MM.1S (cell line): ENCODE measurements around the gene WFDC5.

Experiments used
- CTCF ChIP-seq: fragments of 300-600 bp; sonication (generic); IDR thresholded peaks from 2 replicates; pipeline ENCODE4 v1.5.1; 2016; ENCODE audit warnings: antibody characterized with exemption, low read length, mixed read lengths
- EZH2 ChIP-seq: fragments of 300-600 bp; sonication (generic); optimal IDR thresholded peaks from 2 replicates; pipeline ENCODE3; 2017; ENCODE audit warnings: low read depth, mild to moderate bottlenecking, antibody characterized with exemption, low read length, mixed read lengths
- EZH2phosphoT487 ChIP-seq: fragments of 300-600 bp; sonication (generic); IDR thresholded peaks from 2 replicates; pipeline ENCODE4 v1.6.1; 2018; ENCODE audit warnings: antibody characterized with exemption, low read length

- TF ChIP-seq CTCF (no peak), EZH2phosphoT487 (no peak), EZH2 (no peak)
These were observed 16.7 kb downstream of the WFDC5 start for GRCh38 chr20:45098103-45098773.
